Effector memory CD4-positive, alpha-beta T cell (primary cell): ENCODE data around the gene CFAP52.
"Not testable (repeated sequence)": the region's sequence is repeated elsewhere in the genome, so short reads cannot be mapped to it uniquely, and the experiment has no call there.

Source experiments
- DNase-seq, 3 donors: peaks; one replicate each; pipeline ENCODE4 v3.0.0-alpha.2; 2020
- H3K27ac ChIP-seq: 2 replicates; pipeline ENCODE4 v1.7.0; 2013; ENCODE audit warnings: mild to moderate bottlenecking, low read length, moderate library complexity; ENCODE audit not compliant: insufficient read depth, poor library complexity, severe bottlenecking
- H3K27me3 ChIP-seq: replicated peaks from 2 replicates; pipeline ENCODE4 v1.7.0; 2013; ENCODE audit warnings: mild to moderate bottlenecking, low read length; ENCODE audit not compliant: insufficient read depth, control insufficient read depth, poor library complexity, severe bottlenecking
- H3K36me3 ChIP-seq: 2 replicates; pipeline ENCODE4 v1.7.0; 2013; ENCODE audit warnings: mild to moderate bottlenecking, low read length, moderate library complexity; ENCODE audit not compliant: control insufficient read depth, insufficient read depth
- H3K4me1 ChIP-seq: 2 replicates; pipeline ENCODE4 v1.7.0; 2013; ENCODE audit warnings: low read length, mild to moderate bottlenecking; ENCODE audit not compliant: control insufficient read depth, insufficient read depth, poor library complexity, severe bottlenecking
- H3K4me3 ChIP-seq: 2 replicates; pipeline ENCODE4 v1.7.0; 2013; ENCODE audit warnings: low read length, low read depth, mild to moderate bottlenecking; ENCODE audit not compliant: insufficient read depth, poor library complexity, severe bottlenecking
- H3K9me3 ChIP-seq: 2 replicates; pipeline ENCODE4 v1.7.0; 2013; ENCODE audit warnings: mild to moderate bottlenecking, low read length, moderate library complexity; ENCODE audit not compliant: control insufficient read depth

CFAP52 gene

DNA sequence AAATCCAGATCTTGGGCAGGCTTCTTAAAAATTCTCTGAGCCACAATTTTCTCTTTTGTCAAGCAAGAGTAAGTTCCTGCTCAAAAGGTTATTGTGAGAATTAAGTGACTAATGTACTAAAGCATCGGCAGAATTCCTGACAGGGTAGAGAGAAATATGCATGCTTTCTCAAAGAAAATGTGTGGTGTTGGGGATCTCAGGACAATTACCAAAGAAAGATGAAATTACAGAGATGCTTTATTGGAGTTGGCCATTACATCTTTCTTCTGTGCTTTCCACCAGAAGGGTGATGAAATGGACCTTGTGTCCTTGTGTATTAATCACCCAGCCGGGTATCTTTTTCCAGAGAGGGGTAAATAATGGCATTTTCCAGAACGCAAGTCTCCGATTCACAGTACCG is 67.2 kb downstream of the CFAP52 start:
- Histone ChIP-seq H3K27me3 (peaks cover 24% of the 10 kb centered on the region), H3K9me3 (no peaks in the 10 kb centered on the region), H3K36me3 (no peaks in the 10 kb centered on the region), H3K27ac (no peak overlapping the region), H3K4me3 (no peak overlapping the region), H3K4me1 (peaks cover 10% of the 10 kb centered on the region)
- no peak for DNase-seq

DNA sequence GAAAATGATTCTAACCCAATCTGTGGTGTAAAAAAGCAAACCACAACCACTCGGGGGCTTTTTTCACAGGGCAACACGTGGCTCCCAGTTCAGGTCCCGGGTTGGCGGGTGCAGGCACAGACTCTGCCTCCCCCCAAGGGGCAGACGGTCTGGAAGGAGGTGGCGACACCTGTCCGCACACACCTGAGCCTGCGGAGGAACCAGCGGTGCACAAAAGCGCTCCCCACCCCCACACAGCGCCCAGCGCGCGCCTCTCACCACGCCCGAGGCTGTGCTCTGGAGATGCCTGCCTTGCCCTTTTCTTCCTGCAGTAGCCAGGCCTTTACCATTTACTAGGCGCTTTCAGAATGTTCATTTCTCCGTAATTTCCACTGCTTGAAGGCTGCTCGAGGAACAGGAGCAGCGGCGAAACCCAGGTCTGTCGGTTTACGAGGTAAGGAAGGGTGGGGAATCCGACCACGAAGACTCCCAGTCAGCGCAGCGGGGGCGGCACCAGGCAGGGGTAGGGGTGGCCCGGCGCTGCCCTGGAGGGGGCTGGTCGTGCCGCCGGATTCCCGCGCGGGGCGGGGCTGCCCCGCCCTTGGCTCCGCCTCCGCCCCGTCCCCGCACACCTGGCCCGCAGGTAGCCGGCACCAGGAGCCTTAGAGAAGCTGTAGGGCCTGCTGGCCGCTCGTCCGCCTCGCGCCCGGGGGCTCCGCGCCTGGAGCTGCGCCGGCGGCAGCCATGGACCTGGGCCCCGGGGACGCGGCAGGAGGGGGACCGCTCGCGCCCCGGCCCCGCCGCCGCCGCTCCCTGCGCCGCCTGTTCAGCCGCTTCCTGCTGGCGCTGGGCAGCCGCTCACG is 68.7 kb downstream of the CFAP52 start, which contains the start of gene USP43:
TSS of gene USP43 (plus strand) at position 608 of the 842 bp plus-strand sequence. CDS start at position 724, 116 bp downstream.
- H3K4me3 ChIP-seq = peak within 1 kb of the TSS; percentile 36
- no peaks in the 10 kb centered on the region for H3K36me3 ChIP-seq
- no peak within 1 kb of the TSS for H3K27ac ChIP-seq
- peaks cover 24% of the 10 kb centered on the region for H3K27me3 ChIP-seq
- H3K4me1 ChIP-seq = peaks cover 10% of the 10 kb centered on the region
- DNase-seq = no peak
- no peaks in the 10 kb centered on the region for H3K9me3 ChIP-seq

DNA sequence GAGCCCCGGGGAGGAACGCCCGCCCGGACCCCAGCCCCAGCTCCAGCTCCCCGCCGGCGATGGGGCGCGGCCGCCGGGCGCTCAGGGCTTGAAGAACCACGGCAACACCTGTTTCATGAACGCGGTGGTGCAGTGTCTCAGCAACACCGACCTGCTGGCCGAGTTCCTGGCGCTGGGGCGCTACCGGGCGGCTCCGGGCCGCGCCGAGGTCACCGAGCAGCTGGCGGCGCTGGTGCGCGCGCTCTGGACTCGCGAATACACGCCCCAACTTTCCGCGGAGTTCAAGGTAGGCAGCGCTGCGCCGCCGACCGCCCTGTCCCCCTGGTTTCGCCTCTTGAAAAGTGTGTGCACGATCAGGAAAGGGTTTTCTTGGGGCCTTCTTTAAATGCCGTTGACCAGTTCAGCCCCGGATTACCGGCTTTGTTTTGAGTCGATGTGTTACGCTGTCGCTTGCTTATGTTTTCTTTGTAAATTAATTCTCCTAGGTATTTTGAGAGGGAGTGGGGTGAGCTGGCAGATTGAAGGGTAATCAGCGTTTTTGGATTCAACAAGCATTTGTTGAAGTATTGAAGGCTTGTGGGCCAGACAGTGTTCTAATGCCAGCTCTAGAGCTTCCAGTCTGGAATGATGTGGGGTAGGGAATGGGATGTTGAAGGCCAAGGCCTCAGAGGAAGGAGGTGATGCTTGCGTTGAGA is 69.6 kb downstream of the CFAP52 start:
- Histone ChIP-seq H3K4me1 (peaks cover 10% of the 10 kb centered on the region), H3K4me3 (peak overlapping the region; percentile 36), H3K9me3 (no peaks in the 10 kb centered on the region), H3K27me3 (peaks cover 24% of the 10 kb centered on the region), H3K27ac (no peak overlapping the region), H3K36me3 (no peaks in the 10 kb centered on the region)
- no peak for DNase-seq

DNA sequence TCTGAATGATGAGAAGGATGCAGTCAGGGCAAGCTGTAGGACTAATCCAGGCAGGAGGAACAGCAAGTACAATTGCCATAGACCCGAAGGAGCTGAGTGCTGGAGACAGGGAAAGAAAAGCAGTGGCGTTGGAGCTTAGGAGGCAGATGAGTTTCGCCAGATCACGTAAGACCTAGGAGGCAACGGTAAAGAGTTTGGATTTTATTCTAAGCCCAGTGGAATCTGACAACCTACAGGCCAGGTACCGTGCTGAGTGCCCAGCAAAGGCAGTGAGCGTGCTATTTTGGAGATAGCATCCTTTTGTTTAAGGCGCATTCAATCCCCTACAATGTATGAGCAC is 70.1 kb downstream of the CFAP52 start:
- peaks cover 24% of the 10 kb centered on the region for H3K27me3 ChIP-seq

DNA sequence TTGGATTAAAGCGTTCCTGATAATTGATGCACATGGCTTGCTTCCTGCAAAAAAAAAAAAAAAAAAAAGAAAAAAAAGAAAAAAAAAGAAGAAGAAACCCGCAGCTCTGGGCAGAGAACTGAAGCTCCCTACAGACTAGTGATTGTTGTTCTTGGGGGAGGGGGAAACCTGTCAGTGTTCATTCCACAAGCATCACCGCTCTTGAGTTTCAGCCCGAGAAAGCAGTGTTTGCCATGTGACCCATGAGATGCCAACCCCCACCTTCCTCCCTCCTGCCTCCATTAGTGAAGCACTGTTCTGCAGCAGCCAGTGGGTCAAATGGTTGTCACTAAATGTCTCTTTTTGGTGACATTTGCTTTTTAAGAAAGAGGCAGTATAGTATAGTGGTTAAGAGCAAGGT is 70.6 kb downstream of the CFAP52 start:
- no peak for DNase-seq
- Histone ChIP-seq H3K4me3 (no peak overlapping the region), H3K27ac (no peak overlapping the region), H3K36me3 (no peaks in the 10 kb centered on the region), H3K27me3 (peaks cover 24% of the 10 kb centered on the region), H3K9me3 (no peaks in the 10 kb centered on the region), H3K4me1 (peaks cover 10% of the 10 kb centered on the region)

More for the DNA sequence above, 70.1 kb downstream of the CFAP52 start:
- no peak overlapping the region for H3K4me3 ChIP-seq
- DNase-seq = no peak
- no peak overlapping the region for H3K27ac ChIP-seq
- no peaks in the 10 kb centered on the region for H3K36me3 ChIP-seq
- peaks cover 10% of the 10 kb centered on the region for H3K4me1 ChIP-seq
- H3K9me3 ChIP-seq = no peaks in the 10 kb centered on the region

DNA sequence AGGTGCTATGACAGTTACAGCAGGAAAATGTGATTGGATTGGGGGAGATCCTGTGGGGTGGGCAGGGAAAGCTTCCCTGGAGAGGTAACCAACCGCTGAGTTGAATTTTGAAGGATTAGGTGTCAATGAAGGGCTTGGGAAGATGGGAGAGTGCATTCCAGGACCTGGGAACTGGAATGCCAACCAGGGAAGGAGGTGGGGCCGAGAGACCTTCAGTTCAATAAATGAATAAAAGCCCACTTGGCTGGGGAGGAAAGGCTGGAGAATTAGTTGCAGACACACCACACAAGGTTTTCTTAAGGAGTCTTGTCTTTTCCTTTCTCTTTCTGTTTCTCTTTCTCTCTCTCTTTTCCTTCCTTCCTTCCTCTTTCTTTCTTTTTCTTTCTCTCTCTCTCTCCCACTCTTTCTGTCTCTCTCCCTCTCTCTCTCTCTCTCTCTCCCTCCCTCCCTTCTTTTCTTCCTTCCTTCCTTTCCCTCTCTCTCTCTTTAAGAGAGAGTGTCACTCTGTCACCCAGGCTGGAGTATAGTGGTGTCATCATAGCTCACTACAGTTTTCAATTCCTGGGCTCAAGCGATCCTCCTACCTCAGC is 72.2 kb downstream of the CFAP52 start:
- peaks cover 24% of the 10 kb centered on the region for H3K27me3 ChIP-seq
- H3K4me1 ChIP-seq = peaks cover 10% of the 10 kb centered on the region
- H3K36me3 ChIP-seq = no peaks in the 10 kb centered on the region
- no peak for DNase-seq
- no peaks in the 10 kb centered on the region for H3K9me3 ChIP-seq
- no peak overlapping the region for H3K27ac ChIP-seq
- H3K4me3 ChIP-seq = no peak overlapping the region

DNA sequence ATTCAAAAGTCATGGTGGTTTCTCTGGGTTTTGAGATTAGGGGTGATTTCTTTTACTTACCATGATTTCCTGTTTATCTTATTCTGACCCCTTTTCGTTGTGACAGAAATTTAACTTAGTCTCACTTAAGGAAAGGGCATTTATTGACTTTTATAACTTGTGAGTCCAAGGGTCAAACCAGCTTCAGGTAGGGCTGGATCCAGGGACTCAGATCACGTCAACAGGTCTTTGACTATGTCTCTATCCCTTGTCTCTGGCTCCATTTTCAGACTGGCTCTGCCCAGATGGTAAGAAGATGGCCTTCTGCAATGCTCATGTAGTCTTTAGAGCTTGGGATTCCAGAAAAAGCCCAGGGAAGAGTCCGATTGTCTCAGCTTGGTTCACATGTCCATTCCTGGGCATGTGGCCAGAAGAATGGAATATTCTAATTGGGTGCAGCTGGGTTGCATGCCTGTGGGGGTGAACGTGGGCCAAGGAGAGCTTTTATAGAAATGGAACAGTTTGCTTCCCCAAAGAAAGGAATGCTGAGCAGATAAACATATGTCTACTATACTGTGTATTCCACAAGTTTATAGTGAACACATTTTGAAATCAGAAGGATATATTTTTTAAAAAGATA is 82.3 kb downstream of the CFAP52 start:
- no peak for DNase-seq

DNA sequence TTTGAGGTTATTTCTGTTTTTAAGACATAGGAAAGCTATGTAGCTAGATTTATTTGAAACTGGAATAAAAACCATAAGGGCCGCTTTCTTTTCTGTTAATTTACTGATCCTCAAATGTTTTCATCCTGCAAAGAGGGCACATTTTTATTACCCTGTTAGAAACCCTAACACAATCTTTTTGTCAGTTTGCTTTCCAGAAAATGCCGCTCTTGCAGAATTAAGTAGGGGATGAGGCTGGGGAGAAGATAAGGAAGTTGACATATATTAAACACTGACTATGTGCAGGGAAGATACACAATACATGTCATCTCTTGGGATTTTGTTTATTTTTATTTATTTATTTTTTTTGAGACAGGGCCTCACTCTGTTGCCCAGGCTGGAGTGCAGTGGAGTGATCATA is 84.6 kb downstream of the CFAP52 start:
- H3K4me3 ChIP-seq = no peak overlapping the region
- H3K9me3 ChIP-seq = no peaks in the 10 kb centered on the region

More for the DNA sequence above, 82.3 kb downstream of the CFAP52 start:
- Histone ChIP-seq H3K9me3 (no peaks in the 10 kb centered on the region), H3K4me3 (no peak overlapping the region), H3K36me3 (no peaks in the 10 kb centered on the region), H3K27me3 (no peaks in the 10 kb centered on the region), H3K4me1 (no peaks in the 10 kb centered on the region), H3K27ac (no peak overlapping the region)

DNA sequence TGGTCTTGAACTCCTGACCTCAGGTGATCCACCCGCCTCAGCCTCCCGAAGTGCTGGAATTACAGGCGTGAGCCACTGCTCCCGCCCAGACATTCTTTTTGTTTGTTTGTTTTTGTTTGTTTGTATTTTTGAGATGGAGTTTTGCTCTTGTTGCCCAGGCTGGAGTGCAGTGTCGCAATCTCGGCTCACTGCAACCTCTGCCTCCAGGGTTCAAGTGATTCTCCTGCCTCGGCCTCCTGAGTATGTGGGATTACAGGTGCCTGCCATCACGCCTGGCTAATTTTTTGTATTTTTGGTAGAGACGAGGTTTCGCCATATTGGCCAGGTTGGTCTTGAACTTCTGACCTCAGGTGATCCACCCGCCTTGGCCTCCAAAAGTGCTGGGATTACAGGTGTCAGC is 87.1 kb downstream of the CFAP52 start:
- not testable (repeated sequence) for H3K27me3 ChIP-seq, H3K36me3 ChIP-seq, H3K4me1 ChIP-seq, H3K4me3 ChIP-seq, H3K27ac ChIP-seq, H3K9me3 ChIP-seq, DNase-seq

More for the DNA sequence above, 84.6 kb downstream of the CFAP52 start:
- Histone ChIP-seq H3K27me3 (no peaks in the 10 kb centered on the region), H3K27ac (no peak overlapping the region), H3K36me3 (no peaks in the 10 kb centered on the region), H3K4me1 (no peaks in the 10 kb centered on the region)
- no peak for DNase-seq
